Right renal pelvis (tissue), 4 donors: ENCODE results near the gene NOL4L. TPM values are rescaled to one million over a fixed set of nuclear protein-coding genes. Genes with fewer than 3 reads are reported as not detected.
"Not testable (repeated sequence)": the region's sequence is repeated elsewhere in the genome, so short reads cannot be mapped to it uniquely, and the experiment has no call there.

Source experiments
- DNase-seq, 4 donors: peaks; one replicate each; pipeline ENCODE4 v3.0.0-alpha.2; 2013; ENCODE audit warnings: low read depth in 4 of 4, low spot score in 3 of 4, missing footprints in 1 of 4
- polyA plus RNA-seq, 4 donors: library from polyadenylated mRNA; unstranded; fragments of 120-200 nt; gene quantifications; one replicate each; pipeline ENCODE4 v1.2.1, GENCODE V29; 2013; ENCODE audit not compliant: insufficient read length in 4 of 4

The NOL4L gene
- polyA plus RNA-seq, 4 donors, result 47.1 to 62.0 (median 51.7) TPM

DNA sequence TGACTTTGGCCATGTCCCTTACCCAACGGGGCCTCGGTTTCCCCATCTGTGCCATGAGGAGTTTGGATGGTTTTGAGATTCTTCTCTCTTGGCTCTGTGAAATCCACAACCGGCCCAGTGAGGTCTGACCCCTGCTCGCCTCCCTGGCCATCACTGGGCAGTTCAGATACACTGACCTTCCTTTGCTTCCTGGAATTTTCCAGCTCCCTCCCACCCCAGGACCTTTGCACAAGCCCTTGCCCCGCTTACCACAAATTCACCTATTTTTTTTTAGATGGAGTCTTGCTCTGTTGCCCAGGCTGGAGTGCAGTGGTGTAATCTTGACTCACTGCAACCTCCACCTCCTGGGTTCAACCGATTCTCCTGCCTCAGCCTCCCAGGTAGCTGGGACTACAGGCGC lies 12.6 kb upstream of the NOL4L start:
- no peak for DNase-seq

GRCh38 chr20:32596681-32597252 lies 11.6 kb upstream of the NOL4L start:
- DNase-seq, result no peak

- DNase-seq, result no peak
Measured at GRCh38 chr20:32595143-32595542, 10.0 kb upstream of the NOL4L start.

DNA sequence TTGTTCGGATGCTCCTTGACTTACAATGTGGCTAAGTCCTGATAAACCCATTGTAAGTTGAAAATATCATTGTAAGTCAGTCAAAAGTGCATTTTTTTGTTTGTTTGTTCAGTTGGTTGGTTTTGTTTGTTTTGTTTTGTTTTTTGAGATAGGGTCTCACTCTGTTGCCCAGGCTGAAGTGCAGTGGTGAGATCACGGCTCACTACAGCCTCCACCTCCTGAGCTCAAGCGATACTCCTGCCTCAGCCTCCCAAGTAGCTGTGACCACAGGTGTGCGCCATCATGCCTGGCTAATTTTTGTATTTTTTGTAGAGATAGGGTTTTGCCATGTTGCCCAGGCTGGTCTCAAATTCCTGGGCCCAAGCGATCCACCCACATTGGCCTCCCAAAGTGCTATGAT lies 9.5 kb upstream of the NOL4L start:
- not testable (repeated sequence) for DNase-seq

DNA sequence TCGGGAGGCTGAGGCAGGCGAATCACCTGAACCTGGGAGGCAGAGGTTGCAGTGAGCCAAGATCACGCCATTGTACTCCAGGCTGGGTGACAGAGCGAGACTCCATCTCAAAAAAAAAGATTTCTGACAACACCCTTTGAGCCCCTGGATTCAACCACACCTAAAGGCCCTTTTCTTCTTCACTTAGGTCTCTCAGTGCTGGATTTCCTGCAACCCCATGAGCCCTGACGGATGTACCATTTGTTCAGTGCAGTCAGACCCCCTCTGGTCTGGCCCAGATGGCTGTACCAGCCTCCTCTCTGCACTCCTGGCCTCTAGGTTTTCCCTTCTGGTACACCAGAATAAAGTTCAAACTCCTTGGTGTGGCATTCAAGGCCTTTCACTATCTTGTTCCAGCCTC lies 9.1 kb upstream of the NOL4L start:
- no peak for DNase-seq

DNA sequence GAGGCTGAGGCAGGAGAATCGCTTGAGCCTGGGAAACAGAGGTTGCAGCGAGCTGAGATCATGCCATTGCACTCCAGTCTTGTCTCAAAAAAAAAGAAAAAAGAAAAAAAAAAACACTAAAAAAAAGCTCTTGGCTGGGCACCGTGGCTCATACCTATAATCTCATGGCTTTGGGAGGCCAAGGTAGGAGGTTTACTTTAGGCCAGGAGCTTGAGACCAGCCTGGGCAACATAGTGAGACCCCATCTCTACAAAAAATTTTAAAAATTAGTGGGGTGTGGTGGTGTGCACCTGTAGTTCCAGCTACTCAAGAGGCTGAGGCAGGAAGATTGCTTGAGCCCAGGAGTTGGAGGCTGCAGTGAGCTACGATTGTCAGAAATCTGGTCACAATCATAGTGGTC lies 7.5 kb upstream of the NOL4L start:
- not testable (repeated sequence) for DNase-seq

GRCh38 chr20:32592022-32592421 lies 6.9 kb upstream of the NOL4L start:
- DNase-seq, result no peak

DNA sequence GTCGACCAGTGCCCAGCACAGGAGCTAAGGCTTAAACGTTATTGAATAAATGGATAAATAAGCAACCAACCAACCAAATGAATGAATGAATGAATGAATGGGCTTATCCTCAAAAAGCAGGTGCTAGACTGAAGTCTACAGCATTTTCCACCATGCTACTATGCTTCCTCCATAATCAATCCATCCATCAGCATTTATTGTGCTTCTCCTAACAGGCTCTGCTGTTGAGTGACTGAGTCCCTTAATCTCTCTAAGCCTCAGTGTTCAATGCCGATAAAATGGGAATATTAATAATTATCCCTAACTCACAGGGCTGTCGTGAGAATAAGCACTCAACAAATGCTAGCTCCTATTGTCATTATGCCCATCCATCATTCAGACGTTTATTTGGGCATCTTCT lies 4.6 kb upstream of the NOL4L start:
- DNase-seq, result no peak

DNA sequence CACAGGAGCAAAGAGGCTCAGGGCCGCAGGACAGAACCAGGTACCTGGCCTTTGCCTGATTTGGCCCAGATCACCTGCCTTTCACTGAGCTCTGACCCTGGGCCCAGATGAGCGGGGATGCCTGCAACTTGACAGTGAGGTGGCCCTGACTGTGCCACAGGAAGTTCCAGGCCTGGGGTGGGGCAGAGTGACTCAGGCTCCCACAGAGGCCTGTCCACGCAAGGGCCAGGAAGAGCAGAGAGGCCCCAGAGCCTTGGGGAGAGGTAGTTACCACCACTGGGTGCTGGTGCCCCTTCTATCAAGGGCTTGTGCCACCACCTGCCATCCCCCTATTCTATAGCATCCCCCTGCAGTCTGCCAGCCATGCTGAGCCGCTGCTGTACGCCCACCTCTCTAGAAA lies 4.1 kb upstream of the NOL4L start:
- DNase-seq, result no peak

GRCh38 chr20:32588040-32588439 lies 2.9 kb upstream of the NOL4L start:
- no peak for DNase-seq

- DNase-seq, result no peak
Measured at GRCh38 chr20:32586291-32586690, 1.2 kb upstream of the NOL4L start.

DNA sequence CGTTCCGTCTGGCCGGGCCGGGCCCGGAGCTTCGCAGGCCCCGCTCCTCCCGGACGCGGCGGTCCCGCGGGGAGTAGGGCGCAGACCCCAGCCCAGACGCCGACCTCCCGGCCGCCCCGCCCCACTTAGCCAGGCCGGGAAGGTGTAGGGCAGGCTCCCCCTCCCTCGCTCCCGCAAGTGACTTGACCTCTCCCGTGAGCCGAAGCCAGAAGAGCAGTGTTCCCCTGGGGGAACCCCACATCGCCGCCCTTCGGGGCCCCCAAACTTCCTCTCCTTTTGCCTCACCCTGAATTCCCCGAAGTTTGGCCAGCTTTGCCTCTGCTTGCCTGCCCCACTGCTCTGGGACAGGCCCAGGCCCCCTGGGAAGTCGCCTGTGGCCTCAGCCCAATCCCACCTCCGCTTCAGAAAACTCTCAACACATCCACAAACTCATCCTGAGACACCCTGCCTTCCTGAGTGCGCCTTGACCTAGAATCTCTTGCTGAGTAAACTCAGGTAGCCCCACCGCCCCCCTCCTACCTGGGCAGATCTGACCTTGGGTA lies 524 bp upstream of the NOL4L start:
- no peak for DNase-seq

DNA sequence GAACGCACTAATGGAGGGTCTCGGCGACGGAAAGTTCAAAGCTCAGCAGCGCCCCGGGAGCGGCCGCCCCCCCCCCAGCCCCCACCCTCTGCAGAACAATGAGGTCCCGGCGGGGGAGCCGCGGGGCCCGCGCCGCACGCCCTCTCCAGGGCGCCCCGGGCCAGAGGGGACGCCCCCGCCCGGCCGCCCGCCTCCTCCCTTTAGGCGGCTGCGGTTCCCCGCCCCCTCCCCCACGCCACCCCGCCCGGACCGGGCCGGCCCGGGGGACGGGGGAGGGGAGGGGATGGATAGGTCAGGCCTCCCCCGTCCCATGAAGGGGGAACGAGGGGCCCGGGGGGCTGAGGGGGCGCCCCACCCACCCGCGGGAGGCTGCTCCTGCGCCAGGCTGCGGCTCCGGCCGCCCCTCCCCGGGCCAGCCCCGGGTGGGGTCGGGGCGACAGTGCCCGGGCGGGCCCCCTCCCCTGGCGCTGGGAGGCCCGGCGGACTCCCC lies 1.5 kb downstream of the NOL4L start:
- no peak for DNase-seq

- no peak for DNase-seq
Measured at GRCh38 chr20:32582659-32583580, 2.2 kb downstream of the NOL4L start.

GRCh38 chr20:32581839-32582658 lies 3.1 kb downstream of the NOL4L start:
- DNase-seq, result no peak

- no peak for DNase-seq
Measured at GRCh38 chr20:32580970-32581838, 3.9 kb downstream of the NOL4L start.

DNA sequence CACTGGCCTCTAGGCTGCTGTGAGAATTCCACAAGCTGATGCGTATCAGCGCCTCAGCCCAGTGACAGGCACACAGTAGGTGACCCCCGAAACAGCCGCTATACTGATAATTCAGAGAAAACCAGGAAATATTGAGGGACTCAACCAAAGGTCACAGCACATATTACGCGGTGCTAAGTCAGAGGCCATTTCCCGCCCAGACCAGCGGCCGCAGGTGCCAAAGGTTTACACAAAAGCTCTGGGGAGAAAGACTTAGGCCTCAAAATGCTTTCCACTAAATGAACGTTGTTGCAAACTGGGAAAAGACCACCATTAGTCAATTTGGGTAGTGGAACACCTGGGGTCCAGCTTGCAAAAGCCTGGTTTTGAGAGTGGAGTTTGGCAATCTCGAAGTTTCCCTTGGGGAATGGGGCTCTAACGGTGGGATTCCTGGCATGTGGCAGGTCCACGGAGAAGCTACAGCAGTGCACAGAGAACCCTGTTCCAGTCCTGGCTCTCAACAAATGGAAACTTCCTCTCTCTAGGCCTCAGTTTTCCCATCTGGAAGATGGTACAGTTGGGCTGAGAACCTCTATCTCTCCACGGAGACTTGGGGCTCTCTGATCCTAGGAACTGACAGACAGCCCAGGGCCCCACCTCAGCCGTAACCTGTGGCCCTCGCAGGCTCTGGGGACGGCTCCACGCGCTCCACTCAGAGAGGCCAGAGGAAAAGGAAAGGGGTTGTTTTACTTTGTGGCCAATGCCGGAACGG lies 4.7 kb downstream of the NOL4L start:
- no peak for DNase-seq

- no peak for DNase-seq
Measured at GRCh38 chr20:32578840-32579390, 6.2 kb downstream of the NOL4L start.

DNA sequence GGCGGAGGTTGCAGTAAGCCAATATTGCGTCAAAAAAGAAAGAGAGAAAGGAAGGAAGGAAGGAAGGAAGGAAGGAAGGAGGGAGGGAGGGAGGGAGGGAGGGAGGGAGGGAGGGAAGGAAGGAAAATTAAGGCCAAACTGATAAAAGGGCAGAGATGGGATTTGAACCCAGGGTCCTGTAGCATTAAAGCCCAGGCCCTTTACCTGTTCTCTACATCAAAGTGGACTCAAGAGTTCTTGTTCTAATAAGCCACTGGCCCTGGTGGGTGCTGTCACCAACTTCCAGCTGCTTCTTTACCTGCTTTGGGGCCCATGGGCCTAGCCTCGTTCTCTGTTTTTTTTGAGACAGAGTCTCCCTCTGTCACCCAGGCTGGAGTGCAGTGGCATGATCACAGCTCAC lies 7.1 kb downstream of the NOL4L start:
- DNase-seq, result not testable (repeated sequence)
